Memory B cell (primary cell): ENCODE results near the gene SLC36A1.

Experiments used
- ATAC-seq: fragments of 150-1000 bp; cut with Tn5 transposase; 2 replicates; pipeline ENCODE4 v1.10.0; 2021; ENCODE audit warnings: low read depth, mild to moderate bottlenecking, moderate library complexity
- DNase-seq, 2 donors: peaks; one replicate each; pipeline ENCODE4 v3.0.0; 2022; ENCODE audit warnings: low spot score in 2 of 2
- H3K27ac Mint-ChIP-seq: one replicate; pipeline ENCODE4 v1.8.0; 2022; ENCODE audit warnings: mild to moderate bottlenecking, moderate library complexity, mixed read lengths
- H3K27me3 Mint-ChIP-seq: one replicate; pipeline ENCODE4 v1.8.0; 2022; ENCODE audit warnings: mixed read lengths
- H3K36me3 Mint-ChIP-seq: one replicate; pipeline ENCODE4 v1.8.0; 2022; ENCODE audit warnings: mild to moderate bottlenecking, mixed read lengths
- H3K4me1 Mint-ChIP-seq: one replicate; pipeline ENCODE4 v1.8.0; 2022; ENCODE audit warnings: mixed read lengths
- H3K4me3 Mint-ChIP-seq: one replicate; pipeline ENCODE4 v1.8.0; 2022; ENCODE audit warnings: mild to moderate bottlenecking, moderate library complexity, mixed read lengths
- H3K9me3 Mint-ChIP-seq: one replicate; pipeline ENCODE4 v1.8.0; 2022; ENCODE audit warnings: mixed read lengths

Gene SLC36A1

GRCh38 chr5:151463137-151464029 is 16.0 kb downstream of the SLC36A1 start:
- no peaks in the 10 kb centered on the region for H3K27me3 Mint-ChIP-seq
- no peak for ATAC-seq
- DNase-seq = no peak
- H3K4me1 Mint-ChIP-seq = no peaks in the 10 kb centered on the region
- no peak overlapping the region for H3K27ac Mint-ChIP-seq
- no peak overlapping the region for H3K4me3 Mint-ChIP-seq
- peaks cover 46% of the 10 kb centered on the region for H3K36me3 Mint-ChIP-seq
- H3K9me3 Mint-ChIP-seq = no peaks in the 10 kb centered on the region

GRCh38 chr5:151464101-151464500 is 16.7 kb downstream of the SLC36A1 start:
- Mint-ChIP-seq H3K36me3 (peaks cover 40% of the 10 kb centered on the region), H3K4me1 (no peaks in the 10 kb centered on the region), H3K27ac (no peak overlapping the region), H3K4me3 (no peak overlapping the region), H3K9me3 (no peaks in the 10 kb centered on the region), H3K27me3 (no peaks in the 10 kb centered on the region)
- DNase-seq = no peak
- ATAC-seq = no peak

- H3K4me3 Mint-ChIP-seq = no peak overlapping the region
- H3K4me1 Mint-ChIP-seq = no peaks in the 10 kb centered on the region
- H3K36me3 Mint-ChIP-seq = peaks cover 35% of the 10 kb centered on the region
- ATAC-seq (no peak), DNase-seq (no peak)
- H3K27ac Mint-ChIP-seq = no peak overlapping the region
- no peaks in the 10 kb centered on the region for H3K27me3 Mint-ChIP-seq
- no peaks in the 10 kb centered on the region for H3K9me3 Mint-ChIP-seq
Observed at GRCh38 chr5:151465476-151465875, 18.1 kb downstream of the SLC36A1 start.

- H3K27me3 Mint-ChIP-seq = no peaks in the 10 kb centered on the region
- H3K4me3 Mint-ChIP-seq = no peak overlapping the region
- H3K36me3 Mint-ChIP-seq = peaks cover 38% of the 10 kb centered on the region
- no peak overlapping the region for H3K27ac Mint-ChIP-seq
- H3K9me3 Mint-ChIP-seq = no peaks in the 10 kb centered on the region
- DNase-seq (no peak), ATAC-seq (no peak)
- H3K4me1 Mint-ChIP-seq = no peaks in the 10 kb centered on the region
Observed at GRCh38 chr5:151467576-151467975, 20.2 kb downstream of the SLC36A1 start.

- H3K36me3 Mint-ChIP-seq = peaks cover 31% of the 10 kb centered on the region
- DNase-seq (no peak), ATAC-seq (no peak)
- H3K4me1 Mint-ChIP-seq = no peaks in the 10 kb centered on the region
- H3K9me3 Mint-ChIP-seq = no peaks in the 10 kb centered on the region
- no peak overlapping the region for H3K27ac Mint-ChIP-seq
- H3K27me3 Mint-ChIP-seq = no peaks in the 10 kb centered on the region
- H3K4me3 Mint-ChIP-seq = no peak overlapping the region
Observed at GRCh38 chr5:151469386-151469785, 22.0 kb downstream of the SLC36A1 start.

- Mint-ChIP-seq H3K4me1 (no peaks in the 10 kb centered on the region), H3K27ac (no peak overlapping the region), H3K9me3 (no peaks in the 10 kb centered on the region), H3K27me3 (no peaks in the 10 kb centered on the region), H3K36me3 (peaks cover 26% of the 10 kb centered on the region), H3K4me3 (no peak overlapping the region)
- ATAC-seq = no peak
- no peak for DNase-seq
Observed at GRCh38 chr5:151469992-151470391, 22.6 kb downstream of the SLC36A1 start.

GRCh38 chr5:151470439-151470838 is 23.0 kb downstream of the SLC36A1 start:
- H3K27ac Mint-ChIP-seq = peak overlapping the region; percentile 24
- H3K9me3 Mint-ChIP-seq = no peaks in the 10 kb centered on the region
- no peaks in the 10 kb centered on the region for H3K27me3 Mint-ChIP-seq
- H3K4me1 Mint-ChIP-seq = no peaks in the 10 kb centered on the region
- ATAC-seq (no peak), DNase-seq (no peak)
- H3K4me3 Mint-ChIP-seq = no peak overlapping the region
- peaks cover 22% of the 10 kb centered on the region for H3K36me3 Mint-ChIP-seq

GRCh38 chr5:151471276-151471675 is 23.9 kb downstream of the SLC36A1 start:
- Mint-ChIP-seq H3K4me1 (no peaks in the 10 kb centered on the region), H3K9me3 (no peaks in the 10 kb centered on the region), H3K27ac (no peak overlapping the region), H3K36me3 (peaks cover 17% of the 10 kb centered on the region), H3K27me3 (no peaks in the 10 kb centered on the region), H3K4me3 (no peak overlapping the region)
- ATAC-seq (no peak), DNase-seq (no peak)

- no peaks in the 10 kb centered on the region for H3K27me3 Mint-ChIP-seq
- ATAC-seq = no peak
- H3K9me3 Mint-ChIP-seq = no peaks in the 10 kb centered on the region
- DNase-seq = no peak
- H3K4me1 Mint-ChIP-seq = no peaks in the 10 kb centered on the region
- H3K4me3 Mint-ChIP-seq = no peak overlapping the region
- H3K27ac Mint-ChIP-seq = no peak overlapping the region
- H3K36me3 Mint-ChIP-seq = peaks cover 27% of the 10 kb centered on the region
Observed at GRCh38 chr5:151474799-151475198, 27.4 kb downstream of the SLC36A1 start.

GRCh38 chr5:151475388-151475787 is 28.0 kb downstream of the SLC36A1 start:
- Mint-ChIP-seq H3K9me3 (no peaks in the 10 kb centered on the region), H3K36me3 (peaks cover 27% of the 10 kb centered on the region), H3K27me3 (no peaks in the 10 kb centered on the region), H3K27ac (no peak overlapping the region), H3K4me3 (no peak overlapping the region), H3K4me1 (no peaks in the 10 kb centered on the region)
- ATAC-seq (no peak), DNase-seq (no peak)

- ATAC-seq = no peak
- H3K9me3 Mint-ChIP-seq = no peaks in the 10 kb centered on the region
- no peak overlapping the region for H3K27ac Mint-ChIP-seq
- H3K4me1 Mint-ChIP-seq = no peaks in the 10 kb centered on the region
- H3K36me3 Mint-ChIP-seq = peaks cover 30% of the 10 kb centered on the region
- H3K27me3 Mint-ChIP-seq = no peaks in the 10 kb centered on the region
- no peak overlapping the region for H3K4me3 Mint-ChIP-seq
- no peak for DNase-seq
Observed at GRCh38 chr5:151476016-151476415, 28.6 kb downstream of the SLC36A1 start.

- no peak for ATAC-seq
Observed at GRCh38 chr5:151477101-151477500, 29.7 kb downstream of the SLC36A1 start.

GRCh38 chr5:151480384-151481293 is 33.2 kb downstream of the SLC36A1 start:
- H3K4me3 Mint-ChIP-seq = no peak overlapping the region
- no peak for DNase-seq
- H3K27me3 Mint-ChIP-seq = no peaks in the 10 kb centered on the region

More at GRCh38 chr5:151477101-151477500, 29.7 kb downstream of the SLC36A1 start:
- DNase-seq = no peak
- Mint-ChIP-seq H3K36me3 (peaks cover 34% of the 10 kb centered on the region), H3K4me3 (no peak overlapping the region), H3K9me3 (no peaks in the 10 kb centered on the region), H3K27me3 (no peaks in the 10 kb centered on the region), H3K4me1 (no peaks in the 10 kb centered on the region), H3K27ac (no peak overlapping the region)

GRCh38 chr5:151483176-151483575 is 35.8 kb downstream of the SLC36A1 start:
- no peaks in the 10 kb centered on the region for H3K9me3 Mint-ChIP-seq
- DNase-seq (no peak), ATAC-seq (no peak)
- H3K36me3 Mint-ChIP-seq = peaks cover 40% of the 10 kb centered on the region
- no peak overlapping the region for H3K4me3 Mint-ChIP-seq
- H3K27ac Mint-ChIP-seq = no peak overlapping the region
- no peaks in the 10 kb centered on the region for H3K27me3 Mint-ChIP-seq
- H3K4me1 Mint-ChIP-seq = no peaks in the 10 kb centered on the region

More at GRCh38 chr5:151480384-151481293, 33.2 kb downstream of the SLC36A1 start:
- ATAC-seq = no peak
- Mint-ChIP-seq H3K36me3 (peaks cover 38% of the 10 kb centered on the region), H3K9me3 (no peaks in the 10 kb centered on the region), H3K4me1 (no peaks in the 10 kb centered on the region), H3K27ac (no peak overlapping the region)
